ENCODE results near the gene SYCE3.
A peak's percentile ranks its signal among the peaks of the same experiment; 100 is the strongest.
"Not testable (repeated sequence)": the region's sequence is repeated elsewhere in the genome, so short reads cannot be mapped to it uniquely, and the experiment has no call there.

SYCE3 gene

DNA sequence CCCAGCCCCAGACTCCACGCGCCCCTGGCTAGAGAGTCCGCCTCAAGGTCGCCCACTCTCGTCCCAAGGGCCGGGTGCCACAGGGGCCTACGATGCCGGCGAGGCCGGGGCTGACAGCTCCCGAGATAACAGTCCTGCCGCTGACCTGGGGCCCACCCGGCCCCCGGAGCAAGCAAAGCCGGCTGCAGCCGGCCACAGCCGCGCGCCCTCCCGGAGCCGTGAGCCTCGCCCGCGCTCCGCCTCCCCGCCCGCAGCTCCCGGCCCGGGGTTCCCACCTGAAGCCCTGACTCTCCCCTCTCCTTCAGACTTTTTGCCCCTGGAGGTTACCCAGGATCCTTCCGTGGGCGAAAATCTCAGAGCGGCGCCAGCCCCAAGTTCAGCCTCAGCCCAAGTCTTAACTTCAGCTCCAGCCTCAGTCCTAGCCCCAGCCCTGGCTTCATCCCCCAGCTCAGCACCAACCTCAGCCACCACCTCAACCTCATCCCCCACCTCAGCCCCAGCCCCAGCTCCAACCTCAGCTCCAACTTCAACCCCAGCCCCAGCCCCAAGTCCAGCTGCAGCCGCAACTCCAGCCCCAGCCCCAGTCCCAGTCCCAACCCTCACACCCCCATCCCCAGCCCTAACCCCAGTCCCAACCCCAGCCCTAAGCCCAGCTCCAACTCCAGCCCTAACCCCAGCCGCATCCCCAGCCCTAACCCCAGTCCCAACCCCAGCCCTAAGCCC lies 15.3 kb downstream of the SYCE3 start:
- DNase-seq = no peak

DNA sequence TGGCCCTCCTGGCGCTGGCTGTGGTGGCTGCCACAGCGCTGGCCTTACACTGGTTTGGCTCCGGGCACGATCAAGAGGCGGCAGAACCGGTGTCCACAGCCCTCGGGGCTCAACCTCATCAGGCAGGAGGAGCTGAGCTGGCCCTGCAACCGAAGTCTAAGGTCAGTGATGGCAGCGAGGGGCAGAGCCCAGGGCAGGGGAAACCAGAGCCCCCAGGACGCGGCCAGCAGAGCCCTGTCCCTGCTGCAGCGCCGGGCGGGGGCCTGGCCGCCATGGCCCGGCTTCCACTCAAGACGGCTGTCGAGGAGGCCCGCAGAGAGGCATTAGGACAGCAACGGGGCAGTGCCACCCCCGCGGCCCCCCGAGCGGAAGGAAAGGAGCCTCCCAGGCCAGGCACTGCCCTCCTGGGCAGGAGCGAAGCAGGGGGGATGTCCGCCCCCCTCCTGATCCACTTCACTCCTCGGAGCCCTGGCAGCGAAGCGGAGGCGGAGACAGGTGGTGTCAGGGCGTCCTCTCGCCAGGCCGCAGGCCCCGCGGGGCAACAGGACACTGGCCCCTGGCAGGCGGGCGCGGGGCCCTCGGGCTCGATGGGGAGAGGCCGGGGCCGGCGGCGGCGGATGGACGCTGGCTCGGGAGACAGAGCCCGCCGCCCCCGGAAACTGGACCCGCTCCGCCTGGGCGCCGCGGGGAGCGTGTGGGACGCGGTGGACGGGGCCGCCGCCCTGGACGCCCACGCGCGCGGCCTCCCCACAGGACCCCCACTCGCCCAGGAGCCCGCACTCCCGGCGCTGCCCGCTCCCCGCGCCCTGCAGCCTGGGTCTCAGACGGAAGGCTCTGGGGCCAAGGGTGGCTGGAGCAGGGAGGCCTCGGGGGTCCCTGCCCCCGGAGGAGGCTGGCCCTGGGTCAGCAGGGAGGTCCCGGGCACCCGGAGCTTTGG lies 16.1 kb downstream of the SYCE3 start:
- no peak for DNase-seq

DNA sequence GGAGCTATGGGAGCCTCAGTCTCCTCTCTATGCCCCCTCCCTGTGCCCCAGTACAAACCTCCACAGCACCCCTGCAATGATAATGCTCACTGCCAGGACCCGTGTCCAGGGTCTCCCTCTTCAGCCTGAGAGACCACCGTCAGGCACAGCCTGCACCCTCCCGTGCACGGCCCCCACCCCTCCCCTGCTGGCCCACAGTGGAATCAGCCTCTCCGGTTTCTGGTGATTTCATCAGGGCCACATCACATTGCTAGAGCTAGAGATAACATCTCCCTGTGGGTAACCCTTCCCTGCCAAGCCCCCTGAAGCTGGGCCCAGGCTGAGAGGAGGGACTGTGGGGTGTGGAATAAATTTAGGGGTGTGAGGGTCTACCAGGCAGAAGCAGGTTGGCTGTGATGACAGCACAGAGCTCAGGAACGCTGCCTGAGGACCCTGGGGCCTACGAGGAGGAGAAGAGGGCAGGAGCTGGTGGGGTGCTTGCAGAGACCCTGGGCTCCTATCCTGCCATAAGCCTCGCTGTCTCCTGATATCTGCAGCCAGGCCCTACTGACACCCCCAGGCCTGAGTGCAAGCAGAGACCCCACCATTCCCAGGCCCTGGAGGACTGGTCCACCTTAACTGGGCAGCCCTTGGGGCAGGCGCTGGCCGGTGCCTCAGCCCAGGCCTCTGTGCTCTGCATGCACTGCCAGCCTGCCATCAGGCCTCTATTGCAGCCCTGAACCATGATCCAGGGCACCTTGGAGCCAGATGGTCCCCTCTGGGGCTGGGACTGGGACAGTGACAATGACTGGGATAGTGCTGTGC lies 17.0 kb downstream of the SYCE3 start, which contains the start of gene KLHDC7B:
KLHDC7B (plus strand) TSS at position 378 of the 804 bp plus-strand sequence; CDS start at position 723, 345 bp downstream.
- DNase-seq = no peak

DNA sequence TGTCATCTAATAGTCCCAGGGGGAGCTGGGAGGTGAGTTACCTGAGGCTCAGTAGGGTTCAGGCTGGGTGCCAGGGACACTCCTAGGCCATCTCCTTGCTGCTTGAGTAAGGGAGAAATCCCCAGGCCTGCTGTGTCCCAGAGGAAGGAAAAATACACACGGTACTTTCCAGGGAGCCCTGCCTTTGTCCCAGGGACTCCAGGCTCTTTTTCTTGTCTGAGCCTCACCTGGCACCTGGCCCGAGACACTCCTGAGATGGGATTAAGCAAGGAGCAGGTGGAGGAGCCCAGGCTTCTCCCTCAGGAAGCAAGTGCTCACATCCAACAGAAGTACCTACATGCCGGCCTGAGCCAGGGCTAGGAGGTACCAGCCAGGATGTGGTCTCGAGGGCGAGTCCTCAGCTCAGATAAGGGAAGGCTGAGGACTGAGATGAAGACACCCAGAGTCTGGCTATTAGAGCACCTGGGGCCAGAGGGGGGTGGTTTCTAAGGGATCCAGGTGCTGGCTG lies 17.9 kb downstream of the SYCE3 start:
- DNase-seq = no peak

DNA sequence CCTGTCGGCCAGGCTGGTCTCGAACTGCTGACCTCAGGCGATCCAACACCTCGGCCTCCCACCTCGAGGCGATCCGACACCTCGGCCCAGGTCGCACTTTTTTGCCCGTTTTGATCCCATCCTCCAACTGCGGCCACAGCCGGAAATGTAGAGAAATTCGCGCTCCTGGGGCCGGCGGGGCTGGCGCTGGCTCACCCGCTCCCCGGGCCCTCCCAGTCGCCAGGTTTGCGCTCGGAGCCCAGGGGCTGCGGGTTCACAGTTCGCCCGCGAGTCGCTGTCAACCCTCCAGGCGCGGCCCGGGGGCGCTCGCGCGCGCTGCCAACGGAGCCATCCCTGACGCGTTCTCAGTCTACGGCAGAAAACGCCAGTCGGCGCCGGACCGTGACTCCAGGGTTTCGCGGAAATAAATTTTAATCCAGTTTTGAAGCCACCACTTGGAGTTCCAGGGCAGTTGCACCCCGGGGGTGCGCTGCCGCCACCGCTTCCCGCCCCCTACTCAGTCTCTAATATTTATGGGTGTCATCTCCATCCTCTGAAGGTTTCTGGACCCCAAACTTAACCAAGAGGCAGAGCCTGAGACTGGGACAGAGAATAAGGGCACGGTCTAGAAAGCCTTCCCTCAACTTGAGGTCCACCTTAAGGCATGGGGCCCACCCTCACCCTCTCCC lies 18.5 kb downstream of the SYCE3 start:
- no peak for DNase-seq

DNA sequence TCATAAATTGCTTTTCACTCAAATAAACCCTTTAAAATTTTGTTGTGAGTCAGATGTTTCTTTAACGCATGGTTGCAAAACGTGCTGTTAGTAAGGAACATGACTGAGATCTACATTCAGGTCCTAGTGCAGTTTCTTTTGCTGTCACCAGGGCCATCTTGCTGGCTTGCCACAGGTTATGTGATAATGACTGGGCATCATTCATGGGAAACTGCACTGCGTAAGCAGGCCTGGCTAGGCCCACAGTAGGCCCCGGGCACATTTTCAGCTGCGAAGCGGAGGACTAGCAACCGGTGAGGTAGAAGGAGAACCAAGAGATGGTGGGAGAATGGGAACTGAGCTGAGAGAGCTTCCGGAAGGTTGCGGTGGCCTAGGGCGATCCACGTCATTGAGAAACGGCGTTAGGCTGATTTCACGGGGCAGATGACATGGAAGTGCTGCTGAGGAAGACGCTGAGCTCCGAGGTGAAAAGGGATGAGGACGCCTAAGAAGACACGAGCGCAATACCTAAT lies 20.2 kb downstream of the SYCE3 start:
- no peak for DNase-seq

DNA sequence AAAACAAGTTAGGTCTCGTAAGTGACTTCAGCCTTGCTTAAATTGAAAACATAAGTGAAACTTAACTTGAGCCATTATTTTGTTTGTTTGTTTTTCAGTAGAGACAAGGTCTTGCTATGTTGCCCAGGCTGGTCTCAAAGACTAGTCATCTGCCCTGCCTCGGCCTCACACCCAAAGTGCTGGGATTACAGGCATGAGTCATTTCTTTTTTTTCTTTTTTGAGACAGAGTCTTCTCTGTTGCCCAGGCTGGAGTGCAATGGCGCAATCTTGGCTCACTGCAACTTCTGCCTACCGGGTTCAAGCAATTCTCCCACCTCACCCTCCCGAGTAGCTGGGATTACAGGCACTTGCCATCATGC lies 21.1 kb downstream of the SYCE3 start:
- not testable (repeated sequence) for DNase-seq

DNA sequence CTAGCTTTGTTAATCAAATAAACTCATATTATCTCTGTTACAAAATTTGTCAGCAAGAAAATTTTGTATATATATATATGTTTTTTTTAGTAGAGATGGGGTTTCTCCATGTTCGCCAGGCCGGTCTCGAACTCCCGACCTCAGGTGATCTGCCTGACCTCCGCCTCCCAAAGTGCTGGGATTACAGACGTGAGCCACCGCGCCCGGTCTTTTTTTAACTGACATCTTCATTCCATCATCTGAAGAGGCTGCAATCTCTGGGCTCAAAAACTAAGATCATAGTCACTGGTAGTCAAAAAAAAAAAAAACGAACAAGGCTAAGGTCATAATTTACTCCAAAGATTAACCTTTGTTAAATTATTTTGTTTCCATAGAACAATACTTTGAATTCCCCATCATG lies 22.3 kb downstream of the SYCE3 start:
- DNase-seq = no peak

DNA sequence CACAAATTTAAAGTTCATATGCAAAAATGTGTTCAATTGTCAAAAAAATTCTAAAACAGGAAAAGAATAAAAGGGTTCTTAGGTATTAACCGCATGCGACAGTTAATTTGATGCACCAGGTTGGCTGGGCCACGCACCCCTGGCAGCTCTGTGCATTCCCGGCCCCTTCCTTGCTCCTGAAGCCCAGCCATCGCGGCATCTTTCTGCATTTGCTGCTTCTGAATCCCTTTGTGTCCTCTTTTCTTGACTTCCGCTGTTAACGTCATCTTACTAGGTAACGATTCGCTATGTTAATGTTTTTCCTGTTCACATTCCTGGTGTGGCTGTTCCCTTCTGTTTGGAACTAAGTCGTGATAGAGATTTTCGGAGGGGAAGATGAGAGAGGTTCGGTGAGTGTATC lies 25.0 kb downstream of the SYCE3 start:
- DNase-seq = no peak

DNA sequence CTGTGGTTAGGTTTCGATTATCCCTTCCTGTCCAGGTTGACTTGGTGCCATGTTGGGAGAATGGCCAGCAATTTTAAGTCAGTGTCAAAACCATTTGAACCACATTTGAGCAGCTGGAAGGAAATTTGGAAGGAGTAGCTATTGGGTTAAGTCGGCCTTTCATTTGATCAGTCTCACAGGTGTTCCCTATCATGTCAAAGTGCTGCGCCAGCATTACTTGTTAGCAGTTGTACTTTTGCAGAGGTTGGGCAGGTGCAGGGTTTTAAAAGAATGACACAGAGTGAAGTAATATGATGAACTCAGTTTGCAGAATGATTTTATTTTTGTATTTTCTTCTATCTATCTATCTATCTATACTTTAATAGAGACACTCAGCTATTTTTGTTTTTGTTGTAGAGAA lies 26.5 kb downstream of the SYCE3 start:
- no peak for DNase-seq

DNA sequence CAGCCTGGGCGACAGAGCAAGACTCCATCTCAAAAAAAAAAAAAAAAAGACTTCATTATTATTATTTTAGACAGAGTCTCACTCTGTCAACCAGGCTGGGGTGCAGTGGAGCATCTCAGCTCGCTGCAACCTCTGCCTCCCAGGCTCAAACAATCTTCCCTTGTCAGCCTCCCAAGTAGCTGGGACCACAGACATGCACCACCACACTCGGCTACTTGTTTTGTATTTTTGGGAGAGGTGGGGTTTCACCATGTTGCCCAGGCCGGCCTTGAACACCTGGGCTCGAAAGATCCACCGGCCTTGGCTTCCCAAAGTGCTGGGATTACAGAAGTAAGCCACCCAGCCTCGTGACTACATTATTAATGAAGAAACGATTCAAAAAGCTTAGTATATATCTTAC lies 27.6 kb downstream of the SYCE3 start:
- no peak for DNase-seq

DNA sequence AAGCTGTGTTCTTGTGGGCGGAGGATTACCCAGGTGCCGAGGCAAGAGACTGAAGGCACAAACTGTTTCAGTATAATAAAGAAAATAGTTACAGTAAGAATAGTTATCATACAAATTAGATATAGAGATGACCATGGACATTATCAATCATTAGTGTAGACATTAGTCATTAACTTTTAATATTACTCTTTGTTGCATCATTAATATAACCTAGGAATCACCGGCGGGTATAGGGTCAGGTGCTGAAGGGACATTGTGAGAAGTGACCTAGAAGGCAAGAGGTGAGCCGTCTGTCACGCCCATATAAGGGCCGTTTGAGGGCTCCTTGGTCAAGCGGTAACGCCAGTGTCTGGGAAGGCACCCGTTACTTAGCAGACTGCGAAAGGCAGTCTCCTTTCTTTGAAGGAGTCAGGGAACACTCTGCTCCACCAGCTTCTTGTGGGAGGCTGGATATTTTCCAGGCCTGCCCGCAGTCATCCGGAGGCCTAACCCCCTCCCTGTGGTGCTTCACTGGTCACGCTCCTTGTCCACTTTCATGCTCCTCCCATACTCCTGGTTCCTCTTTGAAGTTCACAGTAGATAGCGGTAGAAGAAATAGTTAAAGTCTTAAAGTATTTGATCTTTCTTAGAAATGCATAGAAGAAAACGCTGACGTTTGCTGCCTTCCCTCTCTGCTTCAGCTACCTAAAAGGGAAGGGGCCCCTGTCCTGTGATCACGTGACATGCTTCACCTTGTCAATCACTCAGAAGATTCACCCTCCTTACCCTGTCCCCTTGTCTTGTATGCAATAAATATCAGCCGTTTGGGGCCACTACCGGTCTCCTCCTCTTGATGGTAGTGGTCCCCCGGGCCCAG lies 28.6 kb downstream of the SYCE3 start:
- not testable (repeated sequence) for DNase-seq

DNA sequence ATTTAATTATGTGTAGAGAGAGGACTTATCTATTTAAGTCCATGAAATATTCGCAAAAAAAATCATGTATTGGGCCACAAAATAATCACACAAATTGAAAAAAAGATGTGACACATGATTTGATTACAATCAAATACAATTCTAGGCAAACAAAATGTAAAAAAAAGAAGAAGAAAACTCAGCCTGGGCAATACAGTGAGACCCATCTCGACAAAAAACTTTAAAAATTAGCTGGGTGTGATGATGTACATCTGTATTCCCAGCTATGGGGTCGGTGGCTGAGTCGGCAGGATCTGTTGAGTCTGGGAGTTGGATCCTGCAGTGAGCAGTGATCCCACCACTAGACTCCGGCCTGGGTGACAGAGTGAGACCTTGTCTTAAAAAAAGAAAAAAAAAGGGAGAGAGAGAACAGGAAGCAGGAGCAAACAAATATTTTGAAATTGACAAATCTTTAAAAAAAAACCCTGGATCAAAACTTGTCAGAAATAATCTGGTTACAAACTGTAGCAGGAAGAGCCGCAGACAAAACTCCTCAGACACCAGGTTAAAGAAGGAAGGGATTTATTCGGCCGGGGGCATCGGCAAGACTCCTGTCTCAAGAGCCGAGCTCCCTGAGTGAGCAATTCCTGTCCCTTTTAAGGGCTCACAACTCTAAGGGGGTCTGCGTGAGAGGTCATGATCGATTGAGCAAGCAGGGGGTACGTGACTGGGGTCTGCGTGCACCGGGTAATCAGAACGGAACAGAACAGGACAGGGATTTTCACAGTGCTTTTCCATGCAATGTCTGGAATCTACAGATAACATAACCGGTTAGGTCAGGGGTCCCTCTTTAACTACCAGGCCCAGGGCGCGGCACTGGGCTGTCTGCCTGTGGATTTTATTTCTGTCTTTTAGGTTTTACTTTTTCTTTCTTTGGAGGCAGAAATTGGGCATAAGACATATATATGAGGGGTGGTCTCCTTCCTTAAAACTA lies 29.6 kb downstream of the SYCE3 start:
- DNase-seq = no peak

DNA sequence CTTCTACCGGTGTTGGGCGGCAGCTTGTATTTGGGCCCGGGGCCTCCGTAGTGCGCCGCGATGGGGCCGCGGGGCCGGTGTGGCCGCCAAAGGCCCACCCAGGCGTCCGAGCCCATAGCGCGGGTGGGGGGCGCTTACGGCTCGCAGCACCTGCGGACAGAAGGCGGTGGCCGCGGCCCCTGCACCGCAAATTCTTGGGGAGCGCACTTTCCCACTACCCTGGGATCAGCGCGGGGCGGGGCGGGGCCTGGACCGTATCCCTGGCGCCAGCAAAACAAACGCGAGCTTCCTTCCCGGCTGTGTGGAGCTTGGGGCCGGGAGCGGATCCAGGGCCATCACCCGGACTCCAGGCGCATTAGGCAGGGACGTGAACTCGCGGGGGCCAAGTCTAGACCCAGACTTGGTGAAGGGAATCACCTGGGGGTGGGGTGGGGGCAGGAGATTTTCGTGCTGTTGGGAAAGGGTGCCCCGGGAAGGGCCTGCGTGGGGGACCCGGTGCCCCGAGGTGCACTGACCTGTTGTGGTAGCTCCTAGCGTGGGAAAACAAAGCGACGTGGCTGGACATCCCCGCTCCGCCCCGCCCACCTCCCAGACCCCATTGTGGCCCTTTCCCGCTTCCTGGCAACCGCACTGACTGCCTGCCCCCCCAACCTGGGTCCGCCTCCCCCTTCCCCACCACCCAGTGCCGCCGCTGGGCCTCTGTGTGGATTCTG lies 30.6 kb downstream of the SYCE3 start:
- peak in 1 of 2 experiments; percentile 14 for DNase-seq

DNA sequence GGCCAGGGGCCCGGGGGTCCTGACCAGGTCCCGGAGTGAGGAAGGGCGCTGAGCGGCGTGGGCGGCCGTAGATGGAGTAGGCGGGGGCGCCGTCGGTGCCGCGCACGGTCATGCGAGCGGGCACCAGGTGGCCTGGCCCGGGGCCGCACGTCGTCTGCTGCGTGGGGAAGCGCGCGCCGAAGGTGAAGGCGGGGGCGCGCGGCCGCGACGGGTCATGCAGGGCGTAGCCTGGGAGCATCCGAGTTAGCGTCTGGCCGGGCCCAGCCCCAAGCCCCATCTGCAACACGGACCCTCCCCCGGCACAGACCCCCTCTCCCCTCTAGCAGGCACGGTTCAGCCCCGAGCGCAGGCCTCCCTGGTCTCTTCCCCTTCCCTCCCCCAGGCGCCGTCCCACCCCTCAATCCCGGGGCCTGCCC lies 31.2 kb downstream of the SYCE3 start:
- DNase-seq = no peak

DNA sequence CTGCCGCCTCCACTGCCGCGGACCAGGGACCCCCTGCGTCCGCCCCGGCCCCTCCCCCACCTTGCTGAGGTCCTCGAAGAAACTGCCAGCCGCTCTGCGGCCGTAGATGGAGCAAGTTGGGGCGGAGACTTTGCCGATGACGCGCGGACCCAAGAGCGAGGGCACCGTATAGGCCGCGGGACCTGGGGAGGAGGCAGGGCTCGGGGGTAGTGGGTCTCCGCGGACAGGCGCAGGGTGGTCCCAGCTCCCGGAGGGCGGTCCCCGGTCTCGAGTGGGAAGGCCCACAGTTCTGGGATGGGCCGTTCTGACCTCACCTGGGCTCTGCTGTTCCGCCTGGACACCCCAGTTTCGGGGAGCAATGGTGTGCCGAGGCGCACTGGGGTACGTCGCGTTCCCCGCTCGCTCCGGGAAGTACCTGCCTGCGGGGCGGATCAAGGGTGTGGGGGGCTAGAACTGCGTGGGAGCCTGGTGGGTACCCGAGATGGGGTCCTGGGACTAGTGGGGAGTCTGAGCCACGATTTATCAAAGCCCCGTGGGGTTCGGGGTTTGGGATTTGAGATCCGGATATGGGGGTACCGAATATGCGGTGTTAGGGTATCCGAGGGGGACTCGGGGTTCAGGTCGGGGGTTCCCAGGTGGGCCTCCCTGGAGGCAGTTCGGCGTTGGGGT lies 31.7 kb downstream of the SYCE3 start:
- peak in 1 of 2 experiments; percentile 2 for DNase-seq

DNA sequence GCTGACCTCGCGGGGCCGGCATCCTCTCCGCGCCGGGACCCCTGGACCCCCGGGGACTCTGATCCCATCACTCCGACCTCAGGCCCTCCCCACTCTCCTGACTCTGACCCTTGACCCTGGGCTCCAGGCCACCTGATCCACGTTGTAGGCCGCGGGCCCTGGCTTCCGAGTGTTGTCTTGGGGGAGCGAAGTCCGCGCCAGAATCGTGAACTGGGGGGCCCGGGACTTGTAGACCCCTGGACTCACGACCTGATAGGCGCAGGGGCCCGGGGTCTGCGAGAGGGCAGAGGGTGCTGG lies 32.2 kb downstream of the SYCE3 start:
- DNase-seq = no peak

DNA sequence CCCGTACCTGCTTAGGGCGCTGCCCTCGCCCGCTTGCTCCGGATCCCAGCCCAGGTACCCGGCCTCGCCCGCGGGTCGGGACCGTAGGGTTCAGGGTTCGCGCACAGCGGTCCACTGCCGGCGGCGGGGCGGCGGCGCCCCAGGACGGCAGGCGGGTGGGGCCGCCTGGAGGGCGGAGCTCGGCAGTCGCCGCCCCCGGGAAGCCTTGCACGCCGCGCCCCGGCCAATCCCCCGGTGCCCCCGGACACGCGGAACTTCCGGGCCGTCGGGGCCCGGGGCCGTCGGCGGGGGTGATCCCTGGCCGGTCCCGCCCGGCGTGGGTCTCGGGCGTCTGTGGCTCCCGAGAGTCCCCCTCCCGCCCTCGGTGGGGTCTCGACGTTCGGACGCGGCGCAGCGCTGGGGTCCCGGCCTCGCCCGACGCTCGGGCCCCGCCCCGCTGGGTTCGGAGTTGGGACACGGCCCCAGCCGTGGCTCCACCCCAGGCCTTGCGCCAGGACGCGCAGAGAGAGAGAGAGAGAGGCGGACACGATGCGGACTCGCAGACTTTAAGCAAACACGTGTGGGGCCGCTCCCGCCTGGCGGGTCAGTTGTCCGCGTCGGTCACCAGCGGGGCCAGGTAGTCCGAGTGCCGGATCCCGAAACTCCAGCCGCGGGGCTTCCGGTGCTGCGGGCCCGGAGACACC lies 32.7 kb downstream of the SYCE3 start, which contains the start of gene TYMP:
TYMP (minus strand) TSS at position 116 of the 683 bp plus-strand sequence. CDS start 303 bp downstream, outside the sequence.
- no peak for DNase-seq
